GM18498 (cell line): ENCODE results near the gene FHIT.

Experiments
- ATAC-seq: cut with Tn5 transposase; IDR thresholded peaks from one replicate; pipeline ENCODE4 v1.9.1; 2021; ENCODE audit warnings: mild to moderate bottlenecking, moderate library complexity; ENCODE audit not compliant: unreplicated experiment

Gene FHIT

GRCh38 chr3:59731943-59732342, 1519.3 kb downstream of the FHIT start:
- ATAC-seq = peak; percentile 69

GRCh38 chr3:59730591-59730990, 1520.7 kb downstream of the FHIT start:
- ATAC-seq = no peak

- ATAC-seq = no peak
Observed at GRCh38 chr3:59728587-59728908, 1522.7 kb downstream of the FHIT start.

- no peak for ATAC-seq
Observed at GRCh38 chr3:59727902-59728586, 1523.2 kb downstream of the FHIT start.

- no peak for ATAC-seq
Observed at GRCh38 chr3:59726279-59726678, 1525.0 kb downstream of the FHIT start.

GRCh38 chr3:59717679-59718205, 1533.5 kb downstream of the FHIT start:
- ATAC-seq = no peak

GRCh38 chr3:59714066-59714465, 1537.2 kb downstream of the FHIT start:
- ATAC-seq = no peak

GRCh38 chr3:59710554-59710953, 1540.7 kb downstream of the FHIT start:
- no peak for ATAC-seq

GRCh38 chr3:59709702-59710553, 1541.3 kb downstream of the FHIT start:
- ATAC-seq = no peak

- no peak for ATAC-seq
Observed at GRCh38 chr3:59708202-59708601, 1543.0 kb downstream of the FHIT start.

GRCh38 chr3:59704292-59704691, 1547.0 kb downstream of the FHIT start:
- no peak for ATAC-seq

- no peak for ATAC-seq
Observed at GRCh38 chr3:59699648-59700320, 1551.5 kb downstream of the FHIT start.
